ENCODE data around the gene LRIG3.
"Not testable (repeated sequence)": the region's sequence is repeated elsewhere in the genome, so short reads cannot be mapped to it uniquely, and the experiment has no call there.

LRIG3 gene, protein sequence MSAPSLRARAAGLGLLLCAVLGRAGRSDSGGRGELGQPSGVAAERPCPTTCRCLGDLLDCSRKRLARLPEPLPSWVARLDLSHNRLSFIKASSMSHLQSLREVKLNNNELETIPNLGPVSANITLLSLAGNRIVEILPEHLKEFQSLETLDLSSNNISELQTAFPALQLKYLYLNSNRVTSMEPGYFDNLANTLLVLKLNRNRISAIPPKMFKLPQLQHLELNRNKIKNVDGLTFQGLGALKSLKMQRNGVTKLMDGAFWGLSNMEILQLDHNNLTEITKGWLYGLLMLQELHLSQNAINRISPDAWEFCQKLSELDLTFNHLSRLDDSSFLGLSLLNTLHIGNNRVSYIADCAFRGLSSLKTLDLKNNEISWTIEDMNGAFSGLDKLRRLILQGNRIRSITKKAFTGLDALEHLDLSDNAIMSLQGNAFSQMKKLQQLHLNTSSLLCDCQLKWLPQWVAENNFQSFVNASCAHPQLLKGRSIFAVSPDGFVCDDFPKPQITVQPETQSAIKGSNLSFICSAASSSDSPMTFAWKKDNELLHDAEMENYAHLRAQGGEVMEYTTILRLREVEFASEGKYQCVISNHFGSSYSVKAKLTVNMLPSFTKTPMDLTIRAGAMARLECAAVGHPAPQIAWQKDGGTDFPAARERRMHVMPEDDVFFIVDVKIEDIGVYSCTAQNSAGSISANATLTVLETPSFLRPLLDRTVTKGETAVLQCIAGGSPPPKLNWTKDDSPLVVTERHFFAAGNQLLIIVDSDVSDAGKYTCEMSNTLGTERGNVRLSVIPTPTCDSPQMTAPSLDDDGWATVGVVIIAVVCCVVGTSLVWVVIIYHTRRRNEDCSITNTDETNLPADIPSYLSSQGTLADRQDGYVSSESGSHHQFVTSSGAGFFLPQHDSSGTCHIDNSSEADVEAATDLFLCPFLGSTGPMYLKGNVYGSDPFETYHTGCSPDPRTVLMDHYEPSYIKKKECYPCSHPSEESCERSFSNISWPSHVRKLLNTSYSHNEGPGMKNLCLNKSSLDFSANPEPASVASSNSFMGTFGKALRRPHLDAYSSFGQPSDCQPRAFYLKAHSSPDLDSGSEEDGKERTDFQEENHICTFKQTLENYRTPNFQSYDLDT

DNA sequence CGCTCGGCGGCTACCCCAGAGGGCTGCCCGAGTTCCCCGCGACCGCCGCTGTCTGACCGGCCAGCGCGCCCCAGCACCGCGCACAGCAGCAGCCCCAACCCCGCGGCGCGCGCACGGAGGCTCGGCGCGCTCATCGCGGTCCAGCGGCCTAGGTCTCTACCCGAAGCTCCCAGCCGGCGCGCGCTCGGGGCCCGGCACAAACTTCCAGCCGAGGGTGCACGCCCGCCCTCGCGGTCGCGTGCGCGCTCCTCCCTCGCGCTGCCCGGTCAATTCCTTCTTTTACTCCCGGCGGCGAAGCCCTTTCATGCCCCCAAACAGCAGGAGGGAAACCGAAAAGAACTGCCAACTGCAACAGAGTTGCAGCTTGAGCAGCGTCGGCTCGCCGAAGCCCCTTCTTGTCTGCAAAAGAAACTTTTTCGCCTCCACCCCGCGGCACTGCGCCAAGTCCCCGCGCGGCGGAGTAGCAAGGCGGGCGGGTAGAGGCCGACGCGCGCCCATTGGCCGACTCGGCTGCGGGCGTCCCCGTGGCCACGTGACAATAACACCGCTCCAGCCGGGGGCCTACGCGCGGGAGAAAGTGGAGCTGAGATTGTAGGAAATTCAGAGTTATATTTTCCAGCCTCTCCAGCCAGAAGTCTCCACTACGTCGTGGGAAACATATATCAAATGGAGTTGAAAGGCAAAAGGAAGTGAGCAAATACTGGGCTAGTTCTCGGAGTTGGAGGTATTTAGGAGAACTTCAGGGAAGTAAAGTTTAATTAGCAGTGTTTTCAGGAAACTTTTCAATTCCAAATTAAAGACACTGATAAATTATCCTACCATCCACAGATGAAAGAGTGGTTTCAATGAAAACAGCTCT lies at the start of gene LRIG3:
Gene LRIG3, minus strand, starts transcription at position 403 of the 859 bp plus-strand sequence. Its CDS starts 269 bp downstream, at position 134.
- FAIRE-seq (no peak), DNase-seq (ENCODE audit: insufficient read length, low spot score) (no peak)

DNA sequence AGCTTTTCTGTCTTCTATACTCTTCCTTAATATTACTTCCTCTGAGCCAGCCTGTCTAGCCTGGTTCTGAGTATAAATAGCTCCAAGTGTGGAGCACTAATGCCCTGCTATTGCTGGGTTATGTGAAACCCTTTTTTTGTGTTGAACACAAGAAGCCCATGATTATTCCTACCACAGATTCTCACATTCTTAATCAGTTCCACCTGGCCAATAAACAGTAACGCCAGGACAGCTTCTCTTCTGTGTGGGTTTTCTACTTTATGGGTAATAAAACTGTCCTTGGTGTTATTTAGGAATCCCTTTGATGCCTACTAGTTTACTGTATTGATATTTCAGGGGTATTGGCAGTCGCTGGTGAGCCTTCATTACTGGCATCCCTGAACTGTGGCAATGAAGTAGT lies 48.9 kb upstream of the LRIG3 start:
- no peak for FAIRE-seq
- no peak for DNase-seq (ENCODE audit: insufficient read length, low spot score)

DNA sequence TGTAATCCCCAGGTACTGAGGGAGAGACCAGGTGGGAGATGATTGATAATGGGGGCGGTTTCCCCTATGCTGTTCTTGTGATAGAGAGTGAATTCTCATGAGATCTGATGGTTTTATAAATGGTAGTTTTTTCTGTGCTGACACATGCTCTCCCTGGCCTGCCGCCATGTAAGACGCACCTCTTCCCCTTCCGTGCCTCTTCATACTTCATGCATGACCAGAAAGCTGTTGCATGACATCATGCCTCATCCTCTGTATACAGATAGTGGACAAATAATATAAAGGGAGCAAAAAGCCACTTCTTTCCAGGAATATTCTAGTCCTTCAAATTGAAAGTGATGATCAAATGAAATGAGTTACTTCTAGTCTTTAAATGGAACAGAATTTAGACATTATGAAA lies 47.3 kb upstream of the LRIG3 start:
- no peak for FAIRE-seq
- DNase-seq (ENCODE audit: insufficient read length, low spot score) = no peak

DNA sequence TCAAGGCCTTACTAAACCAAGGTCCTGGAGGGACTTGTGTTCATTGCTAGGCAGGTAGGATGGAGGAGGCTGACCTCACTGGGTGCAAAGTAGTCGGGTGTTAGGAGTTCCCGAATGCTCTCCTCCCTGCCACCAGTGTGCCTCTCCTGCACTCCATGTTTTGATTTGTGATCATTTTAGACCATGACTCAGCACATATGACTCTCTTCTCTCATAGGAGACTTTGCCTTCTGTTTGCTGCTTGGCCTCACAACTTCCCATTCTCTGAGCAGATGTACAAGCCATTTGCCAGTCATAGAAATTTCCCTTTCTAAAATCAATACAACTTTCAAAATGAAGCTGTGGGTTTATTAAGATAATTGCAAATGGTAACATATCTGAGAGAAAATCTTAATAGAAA lies 46.6 kb upstream of the LRIG3 start:
- no peak for FAIRE-seq
- no peak for DNase-seq (ENCODE audit: insufficient read length, low spot score)

DNA sequence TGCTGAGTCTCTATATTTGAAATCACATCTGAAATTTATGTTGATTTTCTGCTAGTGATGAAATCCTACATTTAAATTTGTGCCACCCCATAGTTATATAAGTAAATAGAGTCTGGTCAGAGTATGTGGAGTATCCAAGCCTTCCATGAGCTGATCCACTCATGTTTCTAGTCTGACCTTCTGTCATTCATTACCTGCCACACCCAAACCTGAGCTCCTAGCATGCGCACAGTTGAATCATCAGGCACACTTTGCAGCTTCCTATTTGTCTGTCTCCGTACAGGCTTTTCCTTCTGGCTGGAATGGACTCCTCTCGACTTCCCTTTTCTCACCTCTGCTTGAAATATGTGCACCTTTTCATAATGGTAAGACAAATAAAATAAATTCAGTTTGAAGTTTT lies 45.3 kb upstream of the LRIG3 start:
- DNase-seq (ENCODE audit: insufficient read length, low spot score) (no peak), FAIRE-seq (no peak)

DNA sequence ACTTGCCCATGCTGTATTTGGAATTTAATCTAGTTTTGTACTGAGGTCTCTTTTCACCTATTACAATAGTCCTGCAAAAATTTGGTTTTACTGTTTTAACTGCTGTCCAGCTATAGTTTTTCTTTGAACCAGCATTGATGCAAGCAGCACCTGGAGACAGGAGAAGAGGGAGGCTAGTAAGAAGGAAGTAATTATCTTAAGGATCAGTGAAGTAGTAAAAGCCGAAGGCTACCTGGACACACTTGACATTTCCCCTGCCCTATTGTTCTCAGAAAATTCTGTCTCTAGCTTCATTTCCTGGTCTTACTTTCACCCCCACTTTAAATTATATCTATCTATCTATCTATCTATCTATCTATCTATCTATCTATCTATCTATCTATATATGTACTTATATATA lies 43.5 kb upstream of the LRIG3 start:
- DNase-seq (ENCODE audit: insufficient read length, low spot score) (no peak), FAIRE-seq (no peak)

DNA sequence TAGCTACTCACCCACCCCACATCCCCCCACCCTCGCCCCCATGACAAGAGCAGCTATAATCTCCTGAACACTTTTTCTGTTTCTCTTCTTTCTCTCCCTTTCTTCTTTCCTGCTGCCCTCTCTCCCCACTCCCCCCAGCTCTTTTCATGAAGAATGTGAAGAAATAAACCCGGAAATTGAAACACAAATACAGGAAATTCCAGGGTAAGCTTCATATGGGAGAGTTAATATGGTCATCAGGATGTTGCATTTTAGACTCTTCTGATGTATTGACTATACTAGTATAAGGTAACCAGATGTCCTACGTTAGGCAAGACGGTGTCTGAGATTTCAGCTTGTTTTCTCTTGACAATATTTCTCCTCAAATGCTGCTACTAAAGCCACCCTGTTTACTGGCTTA lies 41.6 kb upstream of the LRIG3 start:
- no peak for DNase-seq (ENCODE audit: insufficient read length, low spot score)

DNA sequence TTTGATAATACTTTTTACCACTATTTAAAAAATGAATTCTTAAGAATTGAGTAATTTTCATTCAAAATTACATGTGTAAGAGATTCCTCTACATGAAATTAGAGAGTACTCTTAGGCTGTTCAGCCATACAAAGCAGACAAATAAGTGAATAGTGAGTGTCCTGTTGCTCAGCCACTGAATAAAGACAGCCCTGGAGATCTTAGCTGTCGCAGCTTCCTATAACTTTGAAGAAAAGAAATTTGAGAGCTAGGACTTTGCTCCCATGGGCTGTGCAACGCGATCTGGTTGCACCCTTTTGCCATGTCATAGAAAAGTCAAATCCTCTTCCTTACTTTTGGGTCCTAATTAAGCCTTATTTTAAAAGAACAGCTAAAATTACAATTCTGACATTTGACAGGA lies 40.9 kb upstream of the LRIG3 start:
- FAIRE-seq = no peak
- no peak for DNase-seq (ENCODE audit: insufficient read length, low spot score)

More for the DNA sequence above, 41.6 kb upstream of the LRIG3 start:
- FAIRE-seq = no peak

DNA sequence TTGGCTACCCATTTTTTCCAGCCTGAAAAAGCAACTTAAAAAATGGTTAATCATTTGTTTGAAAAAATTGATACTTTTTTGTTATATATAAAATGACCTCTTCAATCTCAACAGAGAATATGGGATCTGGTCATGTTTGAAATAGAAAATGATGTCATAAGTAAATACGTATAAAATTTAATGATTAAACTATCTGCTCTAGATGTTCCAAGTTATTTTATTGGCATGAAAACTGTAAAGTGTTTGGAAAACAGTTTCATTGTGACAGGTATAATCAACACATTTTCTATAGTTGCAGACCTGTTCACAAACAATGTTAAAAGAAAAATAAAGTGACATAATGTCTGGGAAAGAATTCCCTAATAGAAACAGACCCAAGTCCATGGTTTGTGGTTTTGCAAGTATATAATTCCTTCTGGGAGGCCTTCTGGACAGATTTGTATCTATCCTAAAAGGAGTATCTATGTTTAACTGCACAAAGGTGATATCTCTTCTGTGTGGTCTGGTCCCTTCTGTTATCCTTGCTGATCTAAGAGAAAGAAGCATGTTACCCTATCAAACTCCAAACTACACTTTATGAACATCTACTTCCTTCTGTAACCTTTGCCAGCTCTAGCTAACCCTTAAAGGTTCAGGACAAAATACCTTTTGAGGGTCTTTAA lies 39.5 kb upstream of the LRIG3 start:
- no peak for DNase-seq (ENCODE audit: insufficient read length, low spot score)
- no peak for FAIRE-seq

DNA sequence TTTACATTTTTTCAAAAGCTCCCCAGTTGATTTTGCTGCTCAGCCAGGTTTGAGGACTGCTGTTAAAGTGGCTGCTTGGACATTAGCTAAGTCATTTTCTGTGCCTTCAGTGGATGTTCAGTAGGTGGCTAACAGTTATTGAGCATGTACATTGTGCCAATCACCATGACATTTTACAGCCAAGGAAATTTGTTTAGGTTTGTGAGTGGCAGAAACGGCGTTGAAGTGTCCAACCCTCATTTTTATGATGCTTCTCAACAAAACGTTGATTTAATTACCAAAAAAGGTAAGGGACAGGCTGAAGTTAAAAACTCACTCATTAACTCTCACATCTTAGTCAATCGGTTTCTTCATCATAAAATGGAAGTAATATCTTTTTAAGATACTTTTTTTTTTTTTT lies 37.0 kb upstream of the LRIG3 start:
- DNase-seq (ENCODE audit: insufficient read length, low spot score) = no peak
- FAIRE-seq = no peak

DNA sequence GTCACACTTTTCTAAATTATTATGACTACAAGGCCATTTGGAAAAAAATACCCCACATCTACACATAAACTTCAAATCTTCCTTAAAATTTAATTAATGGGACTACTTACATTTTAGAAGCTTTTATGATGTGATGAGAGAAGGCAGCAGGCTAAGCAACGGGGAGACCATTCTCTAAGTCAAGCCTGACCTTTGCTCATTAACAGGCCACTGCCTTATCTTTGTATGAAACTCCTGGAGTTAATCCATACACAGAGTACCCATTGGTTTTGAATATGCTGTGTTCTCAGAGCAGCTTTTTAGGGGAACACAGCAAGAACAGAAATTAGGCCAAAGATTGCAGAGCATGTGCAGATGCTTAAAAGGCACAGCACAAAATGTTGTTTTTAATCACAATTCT lies 35.5 kb upstream of the LRIG3 start:
- FAIRE-seq = no peak

DNA sequence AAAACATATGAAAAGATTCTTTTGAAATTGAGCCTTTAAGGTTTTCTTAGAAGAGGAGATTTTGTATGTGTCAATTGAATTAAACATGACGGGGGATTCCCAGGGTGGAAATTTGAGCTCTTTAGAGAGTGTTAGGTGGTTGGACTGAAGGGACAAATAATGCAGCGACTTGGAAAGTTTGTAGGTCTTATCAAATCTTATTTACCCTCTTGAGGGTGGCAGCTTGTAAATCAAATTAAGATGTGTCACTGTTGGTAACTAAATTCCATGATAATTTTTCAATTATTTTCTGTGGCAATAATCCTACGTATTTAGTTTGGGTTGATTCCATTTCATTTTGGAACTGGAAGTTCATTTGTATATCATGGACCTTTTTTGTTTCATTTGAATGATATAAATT lies 33.7 kb upstream of the LRIG3 start:
- no peak for DNase-seq (ENCODE audit: insufficient read length, low spot score)
- no peak for FAIRE-seq

More for the DNA sequence above, 35.5 kb upstream of the LRIG3 start:
- DNase-seq (ENCODE audit: insufficient read length, low spot score) = no peak

DNA sequence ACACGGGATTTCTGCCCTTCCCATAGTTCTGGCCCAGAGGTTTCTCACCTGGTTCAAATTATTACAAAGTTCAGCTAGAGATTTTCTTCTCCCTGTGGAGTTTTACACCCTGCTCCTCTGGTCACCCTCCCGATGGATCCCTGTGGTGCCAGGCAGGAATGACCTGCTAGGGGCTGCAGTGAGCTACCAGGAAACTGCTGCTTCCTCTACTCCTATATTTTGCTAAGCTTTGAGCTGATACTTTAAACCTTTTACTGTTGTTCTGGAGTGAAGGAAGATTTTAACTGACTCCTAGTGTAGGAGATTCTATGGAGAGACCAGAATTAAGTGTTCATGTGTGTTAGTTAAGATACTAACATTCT lies 30.4 kb upstream of the LRIG3 start:
- no peak for FAIRE-seq

DNA sequence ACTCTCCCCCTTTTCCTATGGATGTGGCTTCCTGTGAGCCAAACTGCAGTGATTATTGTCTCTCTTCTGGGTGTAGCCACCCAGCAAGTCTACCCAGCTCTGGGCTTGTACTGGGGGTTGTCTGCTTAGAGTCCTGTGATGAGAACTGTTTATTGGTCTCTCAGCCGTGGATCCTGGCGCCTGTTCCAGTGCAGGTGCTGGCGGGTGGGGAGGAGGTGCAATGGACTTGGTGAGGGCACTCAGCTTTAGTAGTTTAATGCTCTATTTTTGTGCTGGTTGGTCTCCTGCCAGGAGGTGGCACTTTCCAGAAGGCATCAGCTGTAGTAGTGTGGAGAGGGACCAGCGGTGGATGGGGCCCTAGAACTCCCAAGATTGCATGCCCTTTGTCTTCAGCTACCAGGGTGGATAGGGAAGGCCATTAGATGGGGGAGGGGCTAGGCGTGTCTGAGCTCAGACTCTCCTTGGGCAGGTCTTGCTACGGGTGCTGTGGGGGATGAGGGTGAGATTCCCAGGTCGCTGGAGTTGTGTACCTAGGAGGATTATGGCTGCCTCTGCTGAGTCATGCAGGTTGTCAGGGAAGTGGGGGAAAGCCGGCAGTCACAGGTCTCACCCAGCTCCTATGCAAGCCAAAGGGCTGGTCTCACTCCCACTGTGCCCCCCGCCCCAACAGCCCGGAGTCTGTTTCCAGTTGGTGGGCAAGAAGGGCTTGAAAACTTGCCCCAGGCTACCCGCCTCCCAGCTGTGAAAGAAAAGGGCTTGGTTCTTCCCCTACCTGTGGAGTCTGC lies 29.8 kb upstream of the LRIG3 start:
- FAIRE-seq; DNase-seq (ENCODE audit: insufficient read length, low spot score): not testable (repeated sequence)

More for the DNA sequence above, 30.4 kb upstream of the LRIG3 start:
- DNase-seq (ENCODE audit: insufficient read length, low spot score) = no peak

DNA sequence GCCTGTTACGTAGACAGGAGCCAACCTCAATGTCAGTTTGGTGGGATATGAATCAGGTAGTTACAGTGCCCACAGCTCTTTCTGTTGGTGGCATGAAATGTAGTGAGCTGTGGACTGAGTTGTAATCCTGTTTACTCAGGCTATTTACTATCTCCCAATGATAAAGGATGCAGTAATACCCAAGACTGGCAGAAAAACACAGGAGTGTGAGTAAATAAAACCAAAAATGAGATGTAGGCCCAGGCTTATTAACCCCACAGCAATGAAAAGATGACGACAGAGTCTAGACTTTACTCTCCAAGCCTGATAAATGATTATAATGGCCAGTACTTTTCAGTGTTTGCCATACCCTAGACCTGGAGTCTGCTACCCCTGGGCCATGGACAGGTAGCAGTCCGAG lies 22.8 kb upstream of the LRIG3 start:
- FAIRE-seq = no peak
- no peak for DNase-seq (ENCODE audit: insufficient read length, low spot score)

DNA sequence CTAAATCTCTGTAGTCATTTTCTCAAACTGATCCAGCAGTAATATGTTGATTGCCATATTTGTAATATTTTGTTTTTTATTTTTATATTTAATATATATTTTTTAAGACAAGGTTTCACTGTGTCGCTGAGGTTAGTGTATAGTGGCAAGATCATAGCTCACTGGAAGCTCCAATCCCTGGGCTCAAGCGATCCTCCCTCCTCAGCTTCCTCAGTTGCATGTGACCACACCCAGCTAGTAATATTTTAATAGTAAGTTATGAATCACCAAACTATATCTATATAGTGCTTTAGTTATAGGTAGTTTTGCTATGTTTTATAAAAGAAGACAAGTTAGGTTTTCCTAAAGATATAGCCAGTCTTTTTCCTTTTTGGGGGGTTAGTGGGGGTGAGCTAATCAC lies 22.0 kb upstream of the LRIG3 start:
- DNase-seq (ENCODE audit: insufficient read length, low spot score) (no peak), FAIRE-seq (no peak)

DNA sequence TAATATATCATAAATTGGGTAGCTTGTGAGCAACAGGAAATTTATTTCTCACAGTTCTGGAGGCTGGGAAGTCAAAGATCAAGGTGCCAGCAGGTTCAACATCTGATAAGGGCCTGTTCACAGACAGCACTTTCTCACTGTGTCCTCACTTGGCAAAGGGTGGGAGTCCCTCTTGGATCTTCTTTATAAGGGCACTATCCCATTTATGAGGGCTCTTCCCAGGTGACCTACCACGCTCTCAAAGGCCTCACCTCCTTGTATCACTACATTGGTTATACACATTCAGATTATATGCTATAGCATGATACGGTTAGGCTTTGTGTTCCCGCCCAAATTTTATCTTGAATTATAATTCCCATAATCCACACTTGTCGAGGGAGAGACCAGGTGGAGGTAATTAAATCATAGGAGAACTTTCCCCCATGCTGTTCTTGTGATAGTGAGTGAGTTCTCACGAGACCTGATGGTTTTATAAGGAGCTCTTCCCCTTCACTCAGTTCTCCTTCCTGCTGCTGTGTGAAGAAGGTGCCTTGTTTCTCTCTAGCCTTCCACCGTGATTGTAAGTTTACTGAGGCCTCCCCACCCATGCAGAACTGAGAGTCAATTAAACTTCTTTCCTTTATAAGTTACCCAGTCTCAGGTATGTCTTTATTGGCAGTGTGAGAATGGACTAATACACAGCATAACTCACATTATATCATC lies 19.2 kb upstream of the LRIG3 start:
- DNase-seq (ENCODE audit: insufficient read length, low spot score) (no peak), FAIRE-seq (no peak)

DNA sequence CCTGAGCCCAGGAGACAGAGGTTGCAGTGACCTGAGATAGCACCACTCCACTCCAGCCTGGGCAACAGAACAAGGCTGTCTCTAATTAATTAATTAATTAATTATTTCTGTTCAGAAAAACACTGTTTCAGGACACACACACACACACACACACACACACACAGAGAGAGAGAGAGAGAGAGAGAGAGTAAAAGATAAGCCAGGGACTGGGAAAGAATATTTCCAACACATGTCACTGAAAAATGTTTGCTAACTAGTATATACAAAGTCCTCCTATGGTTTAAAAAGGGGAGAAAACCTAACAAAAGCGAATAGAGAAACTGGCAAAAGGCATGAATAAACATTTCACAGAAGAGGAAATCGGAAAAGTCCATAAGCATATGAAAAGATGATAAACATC lies 18.1 kb upstream of the LRIG3 start:
- DNase-seq (ENCODE audit: insufficient read length, low spot score) = no peak
- FAIRE-seq = no peak

DNA sequence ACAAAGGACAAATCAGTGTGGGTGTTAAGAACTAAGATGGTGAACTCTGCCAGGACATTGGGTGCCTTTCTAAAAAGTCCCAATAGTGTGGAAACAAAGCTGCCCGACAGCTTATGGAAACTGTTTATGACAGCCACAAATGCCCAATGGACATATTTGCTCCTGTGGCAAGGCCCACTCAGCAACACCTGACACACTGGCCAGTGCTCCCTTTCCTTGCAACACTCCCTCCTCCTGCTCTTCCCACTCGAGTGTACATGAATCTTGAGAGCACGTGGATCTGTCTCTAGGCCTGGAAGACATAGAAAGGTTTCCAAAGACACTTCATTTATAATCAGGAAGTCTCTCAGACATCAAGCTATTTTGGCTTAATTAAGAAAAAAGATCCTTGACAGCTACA lies 14.2 kb upstream of the LRIG3 start:
- no peak for DNase-seq (ENCODE audit: insufficient read length, low spot score)
- no peak for FAIRE-seq
